SK-N-SH treated with all-trans-retinoic acid at 6 μM for 48 hours (cell line): ENCODE results near the gene FHL1.

ENCODE experiments used
- ARNTL ChIP-seq: fragments of 450-650 bp; formaldehyde crosslinking; IDR thresholded peaks from 2 replicates; pipeline ENCODE4 v1.5.0; 2020; ENCODE audit warnings: low read depth, mild to moderate bottlenecking, moderate library complexity, borderline replicate concordance
- PPARA ChIP-seq: fragments of 250-450 bp; sonication (Bioruptor Pico); IDR thresholded peaks from 2 replicates; pipeline ENCODE4 v1.5.0; 2020; ENCODE audit warnings: mild to moderate bottlenecking, borderline replicate concordance
- RARB ChIP-seq: fragments of 250-450 bp; sonication (Bioruptor Pico); IDR thresholded peaks from 2 replicates; pipeline ENCODE4 v1.8.0; 2021; ENCODE audit warnings: mild to moderate bottlenecking, moderate library complexity
- TOX ChIP-seq: fragments of 250-450 bp; sonication (Bioruptor Pico); IDR thresholded peaks from 2 replicates; pipeline ENCODE4 v1.8.0; 2021; ENCODE audit warnings: mild to moderate bottlenecking, moderate library complexity, borderline replicate concordance
- ZC3H10 ChIP-seq: fragments of 250-450 bp; sonication (Bioruptor Pico); IDR thresholded peaks from 2 replicates; pipeline ENCODE4 v1.5.1; 2021; ENCODE audit warnings: mild to moderate bottlenecking, moderate library complexity
- ZFP3 ChIP-seq: fragments of 250-450 bp; sonication (Bioruptor Pico); IDR thresholded peaks from 2 replicates; pipeline ENCODE4 v1.5.0; 2020; ENCODE audit warnings: mild to moderate bottlenecking, moderate library complexity

GRCh38 chrX:136146614-136147314 is 569 bp upstream of the FHL1 start:
- TF ChIP-seq PPARA (no peak), ZC3H10 (CRISPR knock-in tag) (no peak), ZFP3 (CRISPR knock-in tag) (no peak), RARB (no peak), TOX (CRISPR knock-in tag) (no peak), ARNTL (CRISPR knock-in tag) (no peak)
